GM21423 (cell line): Measurements from ENCODE around the gene MYL10.

Source experiments
- ATAC-seq: cut with Tn5 transposase; IDR thresholded peaks from one replicate; pipeline ENCODE4 v1.9.1; 2021; ENCODE audit warnings: mild to moderate bottlenecking, moderate library complexity; ENCODE audit not compliant: unreplicated experiment

MYL10 gene

DNA sequence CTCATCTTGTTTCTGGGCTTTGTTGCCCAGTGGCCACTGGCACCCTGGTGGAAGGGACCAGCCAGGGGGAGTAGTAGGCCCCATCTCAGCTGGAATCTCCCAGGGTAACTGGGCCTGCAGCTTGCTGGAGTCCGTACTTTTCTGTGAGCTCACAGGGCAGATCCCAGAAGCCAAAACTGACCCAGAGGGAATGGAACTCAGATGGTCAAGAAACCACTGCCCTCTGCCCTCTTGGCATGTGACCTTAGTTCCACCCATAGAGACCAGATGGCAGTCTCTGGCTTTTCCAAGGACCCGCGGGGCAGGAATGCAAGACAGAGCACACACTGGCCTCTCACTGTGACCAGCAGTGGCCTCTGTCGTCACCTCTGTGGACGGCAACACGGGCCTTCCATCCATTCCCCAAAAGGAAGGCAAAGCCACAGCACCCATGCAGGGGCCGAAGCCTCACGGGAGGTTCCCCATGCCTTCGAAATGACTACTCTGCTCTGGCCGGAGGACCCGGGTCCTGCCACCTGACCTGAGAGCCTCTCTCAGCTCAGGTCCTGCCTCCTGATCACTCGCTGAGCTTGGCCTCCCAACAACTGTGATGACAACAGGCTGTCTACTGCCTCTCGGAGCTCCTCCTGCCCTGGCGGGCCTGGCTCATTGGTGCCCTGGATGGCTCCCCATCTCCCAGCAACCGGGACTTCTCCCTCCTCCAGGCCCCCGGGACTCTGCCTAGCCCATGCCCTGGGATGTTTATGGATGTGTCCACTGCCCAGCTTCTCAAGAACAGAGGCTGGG is 29.9 kb downstream of the MYL10 start:
- no peak for ATAC-seq

DNA sequence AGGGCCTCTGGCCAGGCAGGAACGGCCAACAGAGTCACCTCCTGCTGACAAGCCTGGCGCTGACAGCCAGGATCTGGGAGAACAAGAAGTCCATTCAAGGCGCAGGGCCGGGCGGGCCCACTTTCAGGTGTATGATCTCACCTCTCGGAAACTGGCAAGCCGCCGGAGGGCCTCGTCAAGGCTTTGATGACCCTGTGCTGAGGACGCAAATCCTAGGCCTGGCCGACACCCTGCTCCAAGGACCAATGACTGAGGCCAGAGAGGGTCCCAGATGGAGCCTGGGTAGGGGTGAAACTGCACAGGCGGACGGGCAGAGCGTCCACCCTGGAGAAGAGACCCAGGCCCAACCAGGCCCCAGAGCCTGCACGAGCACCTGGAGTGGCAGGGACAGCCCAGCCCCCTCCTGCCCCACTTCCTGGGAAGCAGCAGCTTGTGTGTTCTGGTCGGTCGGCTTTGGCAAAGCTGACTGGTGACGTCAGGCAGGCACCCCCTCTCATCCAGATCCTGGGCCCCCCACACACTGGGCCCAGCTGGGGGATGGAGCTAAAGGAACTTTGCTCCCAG is 30.6 kb downstream of the MYL10 start:
- ATAC-seq = no peak

- no peak for ATAC-seq
These were observed 31.2 kb downstream of the MYL10 start for GRCh38 chr7:101597941-101598340.

- ATAC-seq = no peak
These were observed 32.2 kb downstream of the MYL10 start for GRCh38 chr7:101596898-101597297.

DNA sequence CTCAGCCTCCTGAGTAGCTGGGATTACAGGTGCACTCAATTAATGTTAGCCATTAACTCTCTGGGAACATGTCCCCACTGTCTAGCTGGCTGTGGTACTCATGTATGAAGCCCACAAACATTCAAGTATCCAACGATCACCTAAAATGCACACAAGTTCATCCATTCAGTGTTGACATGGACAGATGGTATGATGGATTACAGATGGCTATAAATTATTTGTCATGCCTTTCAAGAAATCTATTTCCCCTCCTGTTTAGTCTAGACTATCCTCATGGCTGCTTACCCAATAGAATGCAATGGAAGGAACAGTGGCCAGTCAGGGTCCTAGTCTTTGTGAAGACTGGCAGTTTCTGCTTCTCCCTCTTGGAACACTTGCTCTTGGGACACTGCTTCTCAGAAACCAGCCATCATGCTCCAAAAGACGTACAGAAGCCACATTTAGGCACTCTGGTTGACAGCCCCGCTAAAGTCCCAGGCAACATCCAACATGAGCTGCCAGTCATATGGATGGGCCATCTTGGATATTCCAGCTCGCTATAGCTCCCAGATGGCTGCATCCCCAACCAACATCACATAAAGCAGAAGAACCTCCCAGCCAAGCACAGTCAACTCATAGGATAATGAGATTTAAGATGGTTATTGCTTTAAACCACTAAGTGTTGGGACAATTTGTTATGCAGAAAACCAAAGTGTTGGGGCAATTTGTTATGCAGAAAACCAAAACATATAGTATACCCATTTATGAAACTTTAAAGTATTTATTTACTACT is 33.1 kb downstream of the MYL10 start:
- ATAC-seq = no peak

GRCh38 chr7:101595246-101595645 is 33.9 kb downstream of the MYL10 start:
- no peak for ATAC-seq

- ATAC-seq = no peak
These were observed 34.3 kb downstream of the MYL10 start for GRCh38 chr7:101594790-101595189.

- ATAC-seq = no peak
These were observed 35.5 kb downstream of the MYL10 start for GRCh38 chr7:101593556-101593955.

DNA sequence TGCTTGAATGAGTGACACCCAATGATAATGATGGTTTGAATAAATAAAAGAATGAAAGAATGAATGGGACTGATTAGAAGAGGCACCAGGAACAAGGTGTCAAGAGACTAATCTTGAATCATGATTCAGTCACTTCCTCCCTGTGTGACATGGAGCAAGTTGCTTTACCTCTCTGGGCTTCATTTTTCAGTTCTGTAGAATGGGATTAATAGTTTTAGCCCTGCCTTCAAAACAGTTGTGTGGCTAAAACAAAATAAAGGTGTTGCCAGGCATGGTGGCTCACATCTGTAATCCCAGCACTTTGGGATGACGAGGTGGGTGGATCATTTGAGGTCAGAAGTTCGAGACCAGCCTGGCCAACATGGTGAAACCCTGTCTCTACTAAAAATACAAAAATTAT is 37.6 kb downstream of the MYL10 start:
- ATAC-seq = no peak

DNA sequence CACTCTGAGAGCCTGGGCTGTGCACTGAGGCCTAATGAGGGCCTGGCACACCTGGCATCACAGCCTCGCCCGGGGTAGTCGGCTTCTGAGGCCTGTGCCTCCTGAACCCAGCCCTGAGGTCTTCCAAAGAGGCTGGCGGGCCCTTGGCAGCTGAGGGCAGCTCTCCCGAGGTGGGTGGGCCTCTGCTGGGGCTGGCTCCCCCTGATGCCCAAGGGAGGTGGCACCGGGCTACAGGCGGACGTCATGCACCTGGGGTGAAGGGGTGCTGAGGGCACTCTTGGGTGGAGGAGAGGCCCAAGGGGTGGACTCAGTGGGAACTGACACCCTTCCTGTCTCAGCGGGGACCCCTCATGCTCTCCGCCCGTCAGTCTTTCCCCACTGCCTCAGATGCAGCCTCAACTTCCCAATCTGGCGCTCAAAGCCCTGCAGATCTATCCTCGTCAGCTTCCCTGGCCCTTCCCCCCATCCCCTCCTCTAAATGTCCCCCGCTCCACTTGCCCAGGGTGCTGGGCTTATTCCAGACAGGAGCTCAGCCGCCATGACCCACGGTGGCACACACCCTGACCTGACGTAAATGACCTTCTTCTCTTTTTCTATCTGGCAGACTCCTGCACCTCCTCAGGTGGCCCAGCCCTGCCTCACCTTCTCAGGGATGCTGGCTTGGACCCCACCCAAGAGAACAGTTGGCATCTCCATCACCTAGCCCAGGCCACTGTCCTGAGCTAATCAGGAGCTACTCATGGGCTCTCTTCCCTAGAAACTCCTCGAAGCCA is 38.2 kb downstream of the MYL10 start:
- no peak for ATAC-seq

- ATAC-seq = no peak
These were observed 39.0 kb downstream of the MYL10 start for GRCh38 chr7:101589976-101590662.

DNA sequence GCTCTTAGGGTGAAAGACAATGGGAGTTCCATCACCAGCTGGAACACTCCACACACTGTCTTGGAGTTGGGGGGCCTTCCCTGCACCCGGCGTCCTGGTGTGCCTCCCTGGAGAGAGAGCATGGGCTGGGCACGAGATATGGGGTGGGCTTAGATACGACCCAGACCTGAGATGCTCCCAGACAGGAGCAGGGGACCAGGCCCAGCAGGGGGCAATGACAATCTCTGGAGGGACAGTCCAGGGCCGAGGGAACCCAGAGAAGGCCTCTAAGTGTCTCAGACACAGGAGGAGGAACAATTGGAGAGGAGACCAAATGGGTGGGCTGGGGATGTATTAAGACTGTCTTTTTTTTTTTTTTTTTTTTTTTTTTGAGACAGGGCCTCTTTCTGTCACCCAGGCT is 40.0 kb downstream of the MYL10 start:
- ATAC-seq = no peak

GRCh38 chr7:101588131-101588935 is 40.8 kb downstream of the MYL10 start:
- ATAC-seq = no peak

DNA sequence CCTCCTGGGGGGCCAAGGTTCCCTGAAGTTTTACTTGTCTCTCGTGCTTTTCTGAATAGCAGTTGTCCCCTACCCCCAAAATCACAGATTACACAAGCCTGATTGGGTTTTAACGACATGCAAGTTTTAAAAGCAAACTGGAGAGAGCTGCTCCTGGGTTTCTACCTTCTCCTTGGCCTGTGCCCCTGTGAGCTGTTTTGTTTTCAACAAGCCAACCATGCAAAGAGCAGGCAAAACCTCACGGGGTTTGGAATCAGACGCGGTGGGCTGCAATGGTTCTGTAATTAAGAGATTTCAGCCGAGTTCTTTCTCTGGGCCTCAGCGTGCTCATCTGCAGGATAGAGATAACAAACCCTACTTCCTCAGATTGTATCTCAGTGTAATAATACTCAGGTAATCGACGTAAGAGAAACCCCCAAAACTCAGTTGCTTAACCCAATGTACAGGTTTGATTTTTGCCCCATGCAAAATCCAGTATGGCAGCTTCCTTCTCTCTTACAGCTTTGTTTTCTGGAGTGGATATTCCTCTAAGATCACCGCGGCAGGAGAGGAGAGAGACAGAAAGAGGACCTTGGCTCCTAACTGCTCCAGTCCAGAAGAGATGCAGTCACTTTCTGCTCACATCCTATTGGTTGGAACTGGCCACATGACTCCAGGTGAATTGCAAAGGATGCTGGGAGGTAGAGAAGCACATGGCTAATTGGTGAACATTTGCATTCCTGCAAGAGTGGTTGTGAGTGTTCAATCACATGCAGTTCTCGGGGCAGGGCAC is 42.0 kb downstream of the MYL10 start:
- ATAC-seq = no peak

DNA sequence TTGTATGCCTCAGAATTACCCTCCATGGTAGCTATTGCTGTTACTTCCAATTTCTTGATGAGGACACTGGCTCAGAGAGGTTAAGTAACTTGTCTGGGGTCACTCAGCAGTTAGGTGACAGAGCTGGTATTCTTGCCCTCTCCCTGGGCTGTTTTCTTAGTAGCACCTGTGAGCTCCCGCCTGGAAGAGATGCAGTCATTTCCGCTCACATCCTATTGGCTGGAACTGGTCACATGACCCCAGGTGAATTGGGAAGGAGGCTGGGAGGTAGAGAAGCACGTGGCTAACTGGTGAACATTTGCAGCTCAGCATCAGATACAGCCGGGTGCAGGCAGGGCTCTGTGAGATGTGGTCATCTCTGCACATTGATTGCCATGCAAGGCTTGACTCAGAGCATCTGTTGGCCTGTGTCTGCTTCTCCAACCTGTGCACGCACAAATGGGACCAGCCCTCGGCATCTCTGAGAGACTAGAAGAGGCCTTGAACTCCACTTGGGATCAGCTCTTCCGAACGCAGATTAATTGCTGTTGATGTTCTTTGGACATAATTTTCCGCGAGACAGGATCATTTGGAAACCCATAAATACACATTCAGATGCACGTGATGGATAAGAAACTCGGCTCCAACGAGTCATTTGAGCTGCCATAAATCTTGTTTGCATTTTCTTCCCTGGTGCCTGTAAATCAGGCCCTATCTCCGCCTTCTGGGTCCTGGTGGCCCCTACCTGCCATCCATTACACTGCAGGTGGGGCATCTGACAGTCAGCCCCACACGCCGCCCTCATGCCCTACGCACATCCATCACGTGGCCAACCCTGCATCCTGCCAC is 42.8 kb downstream of the MYL10 start:
- no peak for ATAC-seq

DNA sequence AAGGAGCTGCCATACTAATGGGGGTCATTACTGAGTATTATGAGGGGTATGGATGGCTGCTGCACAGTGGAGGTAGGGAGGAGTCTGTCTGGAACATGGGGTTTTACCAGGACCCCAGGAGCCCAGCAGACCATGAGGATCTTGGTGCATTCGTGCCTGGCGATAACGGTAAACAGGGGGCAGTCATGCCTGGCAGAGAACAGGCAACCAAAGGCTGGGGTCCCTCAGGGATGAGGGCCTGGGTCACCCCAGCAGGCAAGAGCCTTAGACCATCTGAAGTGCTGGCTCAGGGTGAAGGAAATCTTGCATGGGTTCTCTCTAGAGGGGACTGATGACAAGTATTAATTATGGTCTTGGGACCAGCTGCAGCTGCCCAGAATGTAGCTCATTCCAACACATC is 46.1 kb downstream of the MYL10 start:
- ATAC-seq = no peak

GRCh38 chr7:101581891-101582290 is 47.2 kb downstream of the MYL10 start:
- no peak for ATAC-seq

GRCh38 chr7:101580596-101580995 is 48.5 kb downstream of the MYL10 start:
- ATAC-seq = no peak
